Lung (tissue), 12 donors: ENCODE data around the gene LTF. TPM values are rescaled to one million over a fixed set of nuclear protein-coding genes. Genes with fewer than 3 reads are reported as not detected.

Experiments
- ATAC-seq: fragments of 200-7000 bp; cut with Tn5 transposase; one replicate; pipeline ENCODE4 v1.9.1; 2020; ENCODE audit warnings: moderate number of reproducible peaks; ENCODE audit not compliant: insufficient read depth, low FRiP score
- DNase-seq, 3 donors: peaks; one replicate each; pipeline ENCODE4 v3.0.0-alpha.2; 2013 to 2017
- H3K27ac ChIP-seq, 2 donors: one replicate each; pipeline ENCODE4 v1.5.1; 2013; ENCODE audit warnings: mild to moderate bottlenecking in 2 of 2, moderate library complexity in 2 of 2, control low read depth in 1 of 2, inconsistent platforms in 1 of 2, low read depth in 1 of 2, low read length in 1 of 2
- H3K27me3 ChIP-seq, 3 donors: one replicate each; pipeline ENCODE4 v1.5.1; 2013; ENCODE audit warnings: low read length in 2 of 3; ENCODE audit not compliant: control insufficient read depth in 3 of 3, insufficient read depth in 3 of 3
- H3K36me3 ChIP-seq, 4 donors: one replicate each; pipeline ENCODE4 v1.5.1; 2013; ENCODE audit warnings: low read length in 4 of 4, mild to moderate bottlenecking in 1 of 4, moderate library complexity in 1 of 4; ENCODE audit not compliant: control insufficient read depth in 4 of 4, insufficient read depth in 4 of 4
- H3K4me1 ChIP-seq, 5 donors: one replicate each; pipeline ENCODE4 v1.5.1; 2013; ENCODE audit warnings: low read length in 5 of 5, mild to moderate bottlenecking in 2 of 5, moderate library complexity in 1 of 5; ENCODE audit not compliant: control insufficient read depth in 5 of 5, insufficient read depth in 5 of 5
- H3K4me3 ChIP-seq: one replicate; pipeline ENCODE4 v1.5.1; 2013; ENCODE audit warnings: mild to moderate bottlenecking, control low read depth, moderate library complexity
- H3K9ac ChIP-seq, 2 donors: one replicate each; pipeline ENCODE4 v1.5.1; 2013; ENCODE audit warnings: low read length in 2 of 2, control low read depth in 1 of 2; ENCODE audit not compliant: insufficient read depth in 1 of 2
- H3K9me3 ChIP-seq, 4 donors: one replicate each; pipeline ENCODE4 v1.5.1; 2013; ENCODE audit warnings: low read length in 3 of 4, mild to moderate bottlenecking in 1 of 4, moderate library complexity in 1 of 4; ENCODE audit not compliant: control insufficient read depth in 4 of 4, insufficient read depth in 3 of 4
- CTCF ChIP-seq: IDR thresholded peaks from 2 replicates; pipeline ENCODE4 v1.5.1; 2012; ENCODE audit warnings: mild to moderate bottlenecking; ENCODE audit errors: control extremely low read depth, extremely low read depth
- WGBS, 2 donors: extraction: QIAGEN DNeasy Blood & Tissue Kit; methylation state at CpG; one replicate each; pipeline ENCODE4 v1.1.7; 2013; 5-methylcytosine and 5-hydroxymethylcytosine counted together
- polyA plus RNA-seq, 2 donors: library from polyadenylated mRNA; stranded (reverse); fragments of 200-250 nt; gene quantifications; one replicate each; pipeline ENCODE4 v1.2.1, GENCODE V29; 2013
- total RNA-seq, 2 donors: library from RNA; depleted of rRNA in 1 of 2; stranded (reverse); fragments of >200 nt in 1 of 2; gene quantifications; one replicate each; pipeline ENCODE4 v1.2.1, GENCODE V29; 2014 to 2021
- donor health status: control.
- donor health status: control.
- donor health status: Bipolar disorder and iron deficiency.
- donor health status: healthy.
- donor health status: DM: yes; HTN: yes; CAD: no.

Gene LTF
- total and polyA plus RNA-seq, 4 donors = 12.9 to 188 (median 101) TPM

GRCh38 chr3:46453526-46454208, 11.0 kb downstream of the LTF start:
- H3K4me1 ChIP-seq = no peaks in the 10 kb centered on the region
- H3K27ac ChIP-seq = no peak overlapping the region
- no peak overlapping the region for H3K4me3 ChIP-seq
- 75 to 80% methylated on average over 7 of the region's 7 CpGs for WGBS, 2 donors
- ATAC-seq (no peak), DNase-seq (no peak)
- no peaks in the 10 kb centered on the region for H3K9me3 ChIP-seq
- peaks cover 0 to 3% (median 0%) of the 10 kb centered on the region in 3 donors for H3K27me3 ChIP-seq
- peaks cover 0 to 4% (median 0%) of the 10 kb centered on the region in 4 donors for H3K36me3 ChIP-seq
- no peak overlapping the region for H3K9ac ChIP-seq
- no peak for TF ChIP-seq CTCF

- H3K9me3 ChIP-seq = no peaks in the 10 kb centered on the region
- WGBS, 2 donors = 74 to 82% methylated on average over 14 of the region's 14 CpGs
Observed at GRCh38 chr3:46449755-46450552, 14.8 kb downstream of the LTF start.

GRCh38 chr3:46448721-46449120, 16.0 kb downstream of the LTF start:
- no peak overlapping the region for H3K4me3 ChIP-seq
- no peaks in the 10 kb centered on the region for H3K9me3 ChIP-seq
- peaks cover 0 to 8% (median 0%) of the 10 kb centered on the region in 4 donors for H3K36me3 ChIP-seq
- TF ChIP-seq CTCF = no peak
- H3K27ac ChIP-seq = no peak overlapping the region
- H3K9ac ChIP-seq = no peak overlapping the region
- 92 to 95% methylated on average over 17 of the region's 17 CpGs for WGBS, 2 donors
- H3K27me3 ChIP-seq = no peaks in the 10 kb centered on the region
- peaks cover 0 to 4% (median 0%) of the 10 kb centered on the region in 5 donors for H3K4me1 ChIP-seq
- DNase-seq = no peak
- ATAC-seq = no peak

More at GRCh38 chr3:46449755-46450552, 14.8 kb downstream of the LTF start:
- Histone ChIP-seq H3K36me3 (peaks cover 0 to 6% (median 0%) of the 10 kb centered on the region in 4 donors), H3K4me1 (peaks cover 0 to 4% (median 0%) of the 10 kb centered on the region in 5 donors), H3K27ac (no peak overlapping the region), H3K27me3 (peaks cover 0 to 3% (median 0%) of the 10 kb centered on the region in 3 donors), H3K4me3 (no peak overlapping the region), H3K9ac (no peak overlapping the region)
- DNase-seq = peak in 1 of 3 donors; percentile 54
- ATAC-seq = no peak
- no peak for TF ChIP-seq CTCF
